ENCODE results near the gene CTPS2. TPM values are rescaled to one million over a fixed set of nuclear protein-coding genes. Genes with fewer than 3 reads are reported as not detected.

The CTPS2 gene
- total RNA-seq, 1 experiment from 2014 or later = 20.7 TPM

GRCh38 chrX:16589826-16590225 lies 122.6 kb downstream of the CTPS2 start:
- Mint-ChIP-seq H3K4me3 (ENCODE audit: unreplicated experiment) (no peak overlapping the region), H3K36me3 (ENCODE audit: insufficient read depth, unreplicated experiment) (peaks cover 5% of the 10 kb centered on the region), H3K27me3 (ENCODE audit: insufficient read depth, unreplicated experiment) (no peaks in the 10 kb centered on the region), H3K9me3 (ENCODE audit: unreplicated experiment) (no peaks in the 10 kb centered on the region), H3K4me1 (ENCODE audit: low read depth, unreplicated experiment) (no peaks in the 10 kb centered on the region), H3K27ac (ENCODE audit: unreplicated experiment) (no peak overlapping the region)
- ChIA-PET CTCF (no interaction called here), POLR2A (no interaction called here)
- no TSS peak for BruUV-seq (replicated peaks)
- Histone ChIP-seq H3K27me3 (replicated peaks; ENCODE audit: control insufficient read depth, insufficient read depth, low read length) (no peaks in the 10 kb centered on the region), H3K4me1 (peaks cover 4% of the 10 kb centered on the region; the same call in 1 of the 2 replicates), H3K9me3 (no peaks in the 10 kb centered on the region), H3K4me3 (ENCODE audit: low read depth, low read length) (no peak overlapping the region), H3K36me3 (ENCODE audit: control insufficient read depth, insufficient read depth, low read length) (no peaks in the 10 kb centered on the region; the same call in 1 of the 2 replicates)
- TF ChIP-seq, protein P1, sequence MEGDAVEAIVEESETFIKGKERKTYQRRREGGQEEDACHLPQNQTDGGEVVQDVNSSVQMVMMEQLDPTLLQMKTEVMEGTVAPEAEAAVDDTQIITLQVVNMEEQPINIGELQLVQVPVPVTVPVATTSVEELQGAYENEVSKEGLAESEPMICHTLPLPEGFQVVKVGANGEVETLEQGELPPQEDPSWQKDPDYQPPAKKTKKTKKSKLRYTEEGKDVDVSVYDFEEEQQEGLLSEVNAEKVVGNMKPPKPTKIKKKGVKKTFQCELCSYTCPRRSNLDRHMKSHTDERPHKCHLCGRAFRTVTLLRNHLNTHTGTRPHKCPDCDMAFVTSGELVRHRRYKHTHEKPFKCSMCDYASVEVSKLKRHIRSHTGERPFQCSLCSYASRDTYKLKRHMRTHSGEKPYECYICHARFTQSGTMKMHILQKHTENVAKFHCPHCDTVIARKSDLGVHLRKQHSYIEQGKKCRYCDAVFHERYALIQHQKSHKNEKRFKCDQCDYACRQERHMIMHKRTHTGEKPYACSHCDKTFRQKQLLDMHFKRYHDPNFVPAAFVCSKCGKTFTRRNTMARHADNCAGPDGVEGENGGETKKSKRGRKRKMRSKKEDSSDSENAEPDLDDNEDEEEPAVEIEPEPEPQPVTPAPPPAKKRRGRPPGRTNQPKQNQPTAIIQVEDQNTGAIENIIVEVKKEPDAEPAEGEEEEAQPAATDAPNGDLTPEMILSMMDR (IDR thresholded peaks at IDR 0.05; ENCODE audit: insufficient read depth in 1 of 2, low read depth in 1 of 2, low read length in 1 of 2, severe bottlenecking in 1 of 2, unreplicated experiment in 1 of 2) = no peak
- no peak for DNase-seq
- intact Hi-C loops (cut with micrococcal nuclease; ENCODE audit: unreplicated experiment) = loop anchor here (10.0 kb wide), 1 partner anchor 145 kb away; no protein-coding TSS in a partner anchor

DNA sequence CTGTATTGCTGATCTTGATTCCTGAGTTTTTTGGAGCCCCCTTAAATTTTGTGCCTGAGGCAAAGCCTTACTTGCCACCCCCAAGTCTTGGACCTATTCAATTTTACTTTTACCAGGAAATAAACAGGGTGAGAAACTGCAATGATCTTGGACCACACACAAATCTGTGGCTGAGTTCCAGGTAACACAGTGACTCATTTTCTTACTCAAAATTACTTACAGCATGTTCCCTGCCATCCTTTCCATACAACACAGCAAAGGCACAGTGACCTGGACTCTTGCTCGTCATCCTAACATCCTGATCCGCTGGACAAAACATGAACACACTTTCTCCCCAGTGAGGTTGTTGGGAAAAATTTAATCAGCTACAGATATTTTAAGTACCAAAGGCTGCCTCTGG lies 123.3 kb downstream of the CTPS2 start:
- Mint-ChIP-seq H3K4me1 (ENCODE audit: low read depth, unreplicated experiment) (no peaks in the 10 kb centered on the region), H3K4me3 (ENCODE audit: unreplicated experiment) (no peak overlapping the region), H3K27me3 (ENCODE audit: insufficient read depth, unreplicated experiment) (no peaks in the 10 kb centered on the region), H3K27ac (ENCODE audit: unreplicated experiment) (no peak overlapping the region), H3K36me3 (ENCODE audit: insufficient read depth, unreplicated experiment) (peaks cover 5% of the 10 kb centered on the region), H3K9me3 (ENCODE audit: unreplicated experiment) (no peaks in the 10 kb centered on the region)
- BruUV-seq (replicated peaks) = no TSS peak
- TF ChIP-seq, protein P1 (IDR thresholded peaks at IDR 0.05; ENCODE audit: insufficient read depth in 1 of 2, low read depth in 1 of 2, low read length in 1 of 2, severe bottlenecking in 1 of 2, unreplicated experiment in 1 of 2) = no peak
- no peaks in the 10 kb centered on the region for H3K9me3 ChIP-seq
- H3K36me3 ChIP-seq (ENCODE audit: control insufficient read depth, insufficient read depth, low read length) = no peaks in the 10 kb centered on the region; the same call in 1 of the 2 replicates
- CTCF ChIA-PET = no interaction called here
- POLR2A ChIA-PET = no interaction called here
- no peak for DNase-seq
- intact Hi-C loops (cut with micrococcal nuclease; ENCODE audit: unreplicated experiment) = loop anchor here (10.0 kb wide), 1 partner anchor 144 kb away; no protein-coding TSS in a partner anchor
- H3K4me1 ChIP-seq = peaks cover 4% of the 10 kb centered on the region; the same call in 1 of the 2 replicates
- no peak overlapping the region for H3K4me3 ChIP-seq (ENCODE audit: low read depth, low read length)
- no peaks in the 10 kb centered on the region for H3K27me3 ChIP-seq (replicated peaks; ENCODE audit: control insufficient read depth, insufficient read depth, low read length)

GRCh38 chrX:16588266-16588665 lies 124.2 kb downstream of the CTPS2 start:
- H3K27ac Mint-ChIP-seq (ENCODE audit: unreplicated experiment) = no peak overlapping the region
- no peak overlapping the region for H3K4me3 Mint-ChIP-seq (ENCODE audit: unreplicated experiment)
- peaks cover 6% of the 10 kb centered on the region; the same call in 1 of the 2 replicates for H3K4me1 ChIP-seq
- no TSS peak for BruUV-seq (replicated peaks)
- H3K27me3 ChIP-seq (replicated peaks; ENCODE audit: control insufficient read depth, insufficient read depth, low read length) = no peaks in the 10 kb centered on the region
- no peaks in the 10 kb centered on the region for H3K27me3 Mint-ChIP-seq (ENCODE audit: insufficient read depth, unreplicated experiment)
- intact Hi-C loops (cut with micrococcal nuclease; ENCODE audit: unreplicated experiment) = loop anchor here (10.0 kb wide), 1 partner anchor 143 kb away; no protein-coding TSS in a partner anchor
- no peak for DNase-seq
- H3K9me3 ChIP-seq = no peaks in the 10 kb centered on the region
- POLR2A ChIA-PET = no interaction called here
- H3K4me1 Mint-ChIP-seq (ENCODE audit: low read depth, unreplicated experiment) = peaks cover 5% of the 10 kb centered on the region
- H3K9me3 Mint-ChIP-seq (ENCODE audit: unreplicated experiment) = no peaks in the 10 kb centered on the region
- CTCF ChIA-PET = no interaction called here
- H3K4me3 ChIP-seq (ENCODE audit: low read depth, low read length) = no peak overlapping the region
- H3K36me3 ChIP-seq (ENCODE audit: control insufficient read depth, insufficient read depth, low read length) = no peaks in the 10 kb centered on the region; the same call in 1 of the 2 replicates
- H3K36me3 Mint-ChIP-seq (ENCODE audit: insufficient read depth, unreplicated experiment) = peaks cover 5% of the 10 kb centered on the region
- TF ChIP-seq, protein P1 (IDR thresholded peaks at IDR 0.05; ENCODE audit: insufficient read depth in 1 of 2, low read depth in 1 of 2, low read length in 1 of 2, severe bottlenecking in 1 of 2, unreplicated experiment in 1 of 2) = no peak
